AG04450 (cell line): Measurements from ENCODE around the gene SCN2B. TPM values are rescaled to one million over a fixed set of nuclear protein-coding genes. Genes with fewer than 3 reads are reported as not detected.

Source experiments
- CTCF ChIA-PET: fragments of 300-600, 350-600 bp; formaldehyde crosslinking; extraction: SDS; loops from one replicate; lab custom pipeline; 2022; ENCODE audit warnings: antibody characterized with exemption, inconsistent platforms; lab: Charles Lee
- POLR2A ChIA-PET: fragments of 350-600 bp; formaldehyde crosslinking; extraction: SDS; loops from one replicate; lab custom pipeline; 2021; ENCODE audit warnings: antibody characterized with exemption, inconsistent platforms; lab: Yijun Ruan, JAX
- DNase-seq: peaks from one replicate; pipeline ENCODE4 v3.0.0-alpha.2; 2011; ENCODE audit warnings: low read depth, low spot score
- H3K27ac ChIP-seq: one replicate; pipeline ENCODE4 v1.5.1; 2012; ENCODE audit warnings: low read depth, low read length, control low read depth
- H3K27me3 ChIP-seq: one replicate; pipeline ENCODE4 v1.6.0; 2012; ENCODE audit warnings: low read length; ENCODE audit not compliant: control insufficient read depth, insufficient read depth
- H3K4me3 ChIP-seq: 2 replicates; pipeline ENCODE4 v1.5.1; 2011; ENCODE audit warnings: mild to moderate bottlenecking, low read depth, low read length, control low read depth
- H3K9me3 ChIP-seq: 2 replicates; pipeline ENCODE4 v1.5.1; 2012; ENCODE audit warnings: low read length; ENCODE audit not compliant: control insufficient read depth, insufficient read depth
- polyA plus RNA-seq: library from polyadenylated mRNA; depleted of rRNA; stranded (reverse); fragments of >200 nt; gene quantifications from 2 replicates; pipeline ENCODE4 v1.2.3, GENCODE V29; 2011
- TF ChIP-seq, protein P1 (sequence below): IDR thresholded peaks from 2 replicates; pipeline ENCODE4 v1.5.1; 2011; ENCODE audit warnings: low read depth, low read length, control low read depth, inconsistent platforms

Gene SCN2B
- polyA plus RNA-seq, 1 experiment = 0.01 TPM

DNA sequence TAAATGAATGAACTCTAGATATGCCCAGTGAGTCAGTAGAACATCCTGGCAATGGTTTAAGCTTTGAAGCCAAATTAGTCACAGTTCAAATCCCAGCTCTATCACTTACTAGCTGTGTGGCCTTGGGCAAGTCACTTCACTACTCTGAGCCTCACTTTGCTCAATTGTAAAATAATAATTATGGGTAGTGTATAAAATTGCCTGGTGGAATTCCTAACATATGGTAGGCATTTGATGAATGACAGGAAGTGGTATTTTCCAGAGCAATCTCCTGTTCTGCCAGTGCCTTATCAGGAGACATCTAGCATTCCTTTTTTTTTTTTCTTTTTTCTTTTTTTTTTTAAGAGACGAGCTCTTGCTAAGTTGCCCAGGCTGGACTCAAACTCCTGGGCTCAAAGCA, 36.9 kb downstream of the SCN2B start:
- H3K9me3 ChIP-seq = no peaks in the 10 kb centered on the region
- POLR2A ChIA-PET = no interaction called here
- CTCF ChIA-PET = interaction anchor here (0.6 to 1.1 kb wide), 4 partner anchors 13 to 213 kb away, joined by 3 to 15 read pairs (median 4); partner anchors contain the start of gene SCN4B
- H3K27ac ChIP-seq = no peak overlapping the region
- TF ChIP-seq, protein P1, sequence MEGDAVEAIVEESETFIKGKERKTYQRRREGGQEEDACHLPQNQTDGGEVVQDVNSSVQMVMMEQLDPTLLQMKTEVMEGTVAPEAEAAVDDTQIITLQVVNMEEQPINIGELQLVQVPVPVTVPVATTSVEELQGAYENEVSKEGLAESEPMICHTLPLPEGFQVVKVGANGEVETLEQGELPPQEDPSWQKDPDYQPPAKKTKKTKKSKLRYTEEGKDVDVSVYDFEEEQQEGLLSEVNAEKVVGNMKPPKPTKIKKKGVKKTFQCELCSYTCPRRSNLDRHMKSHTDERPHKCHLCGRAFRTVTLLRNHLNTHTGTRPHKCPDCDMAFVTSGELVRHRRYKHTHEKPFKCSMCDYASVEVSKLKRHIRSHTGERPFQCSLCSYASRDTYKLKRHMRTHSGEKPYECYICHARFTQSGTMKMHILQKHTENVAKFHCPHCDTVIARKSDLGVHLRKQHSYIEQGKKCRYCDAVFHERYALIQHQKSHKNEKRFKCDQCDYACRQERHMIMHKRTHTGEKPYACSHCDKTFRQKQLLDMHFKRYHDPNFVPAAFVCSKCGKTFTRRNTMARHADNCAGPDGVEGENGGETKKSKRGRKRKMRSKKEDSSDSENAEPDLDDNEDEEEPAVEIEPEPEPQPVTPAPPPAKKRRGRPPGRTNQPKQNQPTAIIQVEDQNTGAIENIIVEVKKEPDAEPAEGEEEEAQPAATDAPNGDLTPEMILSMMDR = no peak
- H3K27me3 ChIP-seq = peaks cover 14% of the 10 kb centered on the region
- DNase-seq = no peak
- no peak overlapping the region for H3K4me3 ChIP-seq

DNA sequence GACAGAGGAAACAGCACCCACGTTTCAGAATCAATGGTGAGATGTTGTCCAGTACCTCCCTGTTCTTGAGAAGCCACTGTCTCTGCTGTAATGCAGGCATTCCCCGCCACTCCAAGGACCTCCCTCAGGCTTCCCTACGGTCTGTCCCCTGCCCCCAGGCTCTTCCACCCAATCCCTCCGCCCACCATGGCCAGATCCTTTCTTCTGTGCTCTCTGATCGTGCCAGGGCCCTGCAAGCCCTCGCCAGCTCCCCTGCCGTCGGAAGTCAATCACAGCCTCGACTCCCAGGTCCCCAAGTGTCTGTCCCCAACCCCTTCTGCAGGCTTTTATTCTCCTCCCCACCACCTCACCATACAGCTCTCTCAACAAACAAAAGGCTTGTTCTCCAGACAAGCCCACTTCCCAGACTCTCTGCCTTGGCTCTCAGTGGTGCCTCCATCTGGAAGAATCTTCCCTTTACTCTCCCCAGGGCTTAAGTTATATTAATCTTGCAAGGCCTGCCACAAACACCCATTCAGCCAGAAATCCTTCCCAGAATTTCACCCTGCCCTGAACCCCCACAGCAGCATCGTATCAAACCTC, 37.5 kb downstream of the SCN2B start:
- CTCF ChIA-PET = no interaction called here
- Histone ChIP-seq H3K27me3 (peaks cover 7% of the 10 kb centered on the region), H3K9me3 (no peaks in the 10 kb centered on the region), H3K27ac (no peak overlapping the region), H3K4me3 (no peak overlapping the region)
- POLR2A ChIA-PET = no interaction called here
- DNase-seq = no peak
- TF ChIP-seq, protein P1 = no peak

DNA sequence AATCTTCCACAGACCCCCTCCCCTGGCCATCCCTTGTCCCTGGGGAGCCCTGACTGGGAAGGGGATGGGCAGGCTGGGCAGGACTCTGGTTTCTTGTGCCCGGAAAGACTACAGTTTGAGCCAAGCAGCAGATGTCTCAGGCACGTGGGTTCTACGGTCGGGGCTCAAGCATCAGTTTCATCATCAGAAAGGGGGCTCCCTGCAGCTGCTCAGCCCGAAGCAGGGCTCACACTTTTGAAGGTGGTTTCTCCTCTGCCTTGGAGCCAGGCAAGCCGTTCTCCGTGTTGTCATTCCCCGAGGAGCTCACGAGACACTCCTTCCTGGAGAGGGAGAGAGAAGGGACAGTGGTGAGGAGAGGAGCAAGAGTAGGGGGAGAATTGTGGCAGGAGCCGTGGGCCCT, 39.6 kb downstream of the SCN2B start:
- no peak for DNase-seq
- no peak overlapping the region for H3K4me3 ChIP-seq
- no peaks in the 10 kb centered on the region for H3K9me3 ChIP-seq
- H3K27me3 ChIP-seq = peaks cover 2% of the 10 kb centered on the region
- H3K27ac ChIP-seq = no peak overlapping the region
- TF ChIP-seq, protein P1 = no peak
- CTCF ChIA-PET = no interaction called here
- POLR2A ChIA-PET = no interaction called here

DNA sequence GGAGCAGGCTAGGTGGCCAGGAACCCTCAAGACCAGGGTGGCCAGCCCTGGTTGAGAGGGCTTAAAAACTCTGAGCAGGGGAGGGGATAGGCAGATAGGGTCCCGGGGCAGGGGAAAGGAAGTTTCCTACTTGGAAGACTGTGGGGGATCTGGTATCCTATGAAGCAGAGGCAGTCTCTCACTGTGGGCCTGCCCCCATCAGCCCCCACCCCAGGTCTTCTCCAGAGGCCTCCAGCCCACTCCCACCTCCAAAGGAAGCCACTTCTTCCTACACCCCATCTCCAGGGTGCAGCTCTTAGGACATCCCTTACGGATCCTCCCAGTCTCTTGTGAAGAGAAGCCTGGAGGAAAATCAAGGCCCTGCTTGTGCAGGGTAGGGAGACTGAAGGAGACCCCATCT, 40.1 kb downstream of the SCN2B start:
- ChIA-PET POLR2A (no interaction called here), CTCF (no interaction called here)
- Histone ChIP-seq H3K27ac (no peak overlapping the region), H3K9me3 (no peaks in the 10 kb centered on the region), H3K27me3 (peaks cover 2% of the 10 kb centered on the region), H3K4me3 (no peak overlapping the region)
- DNase-seq = no peak
- TF ChIP-seq, protein P1 = no peak

DNA sequence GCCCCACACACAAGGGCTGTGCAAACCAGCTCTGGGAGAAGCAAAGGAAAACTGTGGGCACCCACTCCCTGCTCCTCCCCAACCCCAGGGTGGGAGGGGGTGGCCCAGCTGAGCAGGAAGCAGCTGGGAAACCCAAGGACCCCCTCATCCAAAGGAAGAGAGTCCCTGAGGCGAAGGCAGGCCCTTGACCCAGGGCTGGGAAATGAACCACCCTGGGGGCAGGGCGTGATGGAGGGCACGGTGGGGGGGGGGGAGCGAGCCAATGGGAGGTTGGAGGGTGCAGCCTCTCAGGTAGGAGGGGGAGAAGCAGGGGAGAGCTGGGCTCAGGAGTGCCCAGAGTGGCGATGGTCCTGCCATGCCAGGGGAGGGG, 40.7 kb downstream of the SCN2B start:
- no peak for DNase-seq
- no peak overlapping the region for H3K27ac ChIP-seq
- TF ChIP-seq, protein P1 = no peak
- ChIA-PET POLR2A (no interaction called here), CTCF (no interaction called here)
- H3K9me3 ChIP-seq = no peaks in the 10 kb centered on the region
- no peak overlapping the region for H3K4me3 ChIP-seq
- peaks cover 2% of the 10 kb centered on the region for H3K27me3 ChIP-seq
